NCI-H748 treated with DMSO at 0.1 percent for 48 hours (cell line): ENCODE data around the gene GABRG3.

Experiments
- DNase-seq: peaks from one replicate; lab custom pipeline; 2025; lab: John Stamatoyannopoulos, UW

GABRG3 gene

GRCh38 chr15:27241943-27242342, 271.0 kb downstream of the GABRG3 start:
- DNase-seq: no peak

- no peak for DNase-seq
Measured at GRCh38 chr15:27244047-27244446, 273.1 kb downstream of the GABRG3 start.

GRCh38 chr15:27248251-27248650, 277.3 kb downstream of the GABRG3 start:
- no peak for DNase-seq

- DNase-seq: no peak
Measured at GRCh38 chr15:27249046-27249759, 278.2 kb downstream of the GABRG3 start.

- no peak for DNase-seq
Measured at GRCh38 chr15:27249760-27250109, 278.8 kb downstream of the GABRG3 start.

GRCh38 chr15:27250223-27250622, 279.2 kb downstream of the GABRG3 start:
- DNase-seq: peak; percentile 58

- no peak for DNase-seq
Measured at GRCh38 chr15:27254055-27254454, 283.1 kb downstream of the GABRG3 start.

GRCh38 chr15:27254801-27255200, 283.8 kb downstream of the GABRG3 start:
- no peak for DNase-seq

- no peak for DNase-seq
Measured at GRCh38 chr15:27256446-27256845, 285.5 kb downstream of the GABRG3 start.

GRCh38 chr15:27258287-27258686, 287.3 kb downstream of the GABRG3 start:
- DNase-seq: no peak

GRCh38 chr15:27260523-27260922, 289.5 kb downstream of the GABRG3 start:
- DNase-seq: no peak

GRCh38 chr15:27268923-27269322, 297.9 kb downstream of the GABRG3 start:
- DNase-seq: no peak

- peak; percentile 70 for DNase-seq
Measured at GRCh38 chr15:27271258-27271657, 300.3 kb downstream of the GABRG3 start.

GRCh38 chr15:27272427-27272826, 301.4 kb downstream of the GABRG3 start:
- no peak for DNase-seq

GRCh38 chr15:27273506-27273905, 302.5 kb downstream of the GABRG3 start:
- no peak for DNase-seq

GRCh38 chr15:27278761-27279160, 307.8 kb downstream of the GABRG3 start:
- DNase-seq: no peak

GRCh38 chr15:27292641-27293040, 321.7 kb downstream of the GABRG3 start:
- no peak for DNase-seq

- no peak for DNase-seq
Measured at GRCh38 chr15:27293607-27294006, 322.6 kb downstream of the GABRG3 start.

GRCh38 chr15:27317736-27318135, 346.8 kb downstream of the GABRG3 start:
- no peak for DNase-seq

- DNase-seq: no peak
Measured at GRCh38 chr15:27323801-27324200, 352.8 kb downstream of the GABRG3 start.

GRCh38 chr15:27324886-27325615, 354.1 kb downstream of the GABRG3 start:
- no peak for DNase-seq

- DNase-seq: no peak
Measured at GRCh38 chr15:27327467-27328025, 356.6 kb downstream of the GABRG3 start.

GRCh38 chr15:27328186-27328585, 357.2 kb downstream of the GABRG3 start:
- DNase-seq: no peak
